ENCODE data around the gene PPM1A. TPM values are rescaled to one million over a fixed set of nuclear protein-coding genes. Genes with fewer than 3 reads are reported as not detected.

Gene PPM1A
- total and polyA plus RNA-seq, 8 donors, result 49.4 to 60.2 (median 54.9) TPM

DNA sequence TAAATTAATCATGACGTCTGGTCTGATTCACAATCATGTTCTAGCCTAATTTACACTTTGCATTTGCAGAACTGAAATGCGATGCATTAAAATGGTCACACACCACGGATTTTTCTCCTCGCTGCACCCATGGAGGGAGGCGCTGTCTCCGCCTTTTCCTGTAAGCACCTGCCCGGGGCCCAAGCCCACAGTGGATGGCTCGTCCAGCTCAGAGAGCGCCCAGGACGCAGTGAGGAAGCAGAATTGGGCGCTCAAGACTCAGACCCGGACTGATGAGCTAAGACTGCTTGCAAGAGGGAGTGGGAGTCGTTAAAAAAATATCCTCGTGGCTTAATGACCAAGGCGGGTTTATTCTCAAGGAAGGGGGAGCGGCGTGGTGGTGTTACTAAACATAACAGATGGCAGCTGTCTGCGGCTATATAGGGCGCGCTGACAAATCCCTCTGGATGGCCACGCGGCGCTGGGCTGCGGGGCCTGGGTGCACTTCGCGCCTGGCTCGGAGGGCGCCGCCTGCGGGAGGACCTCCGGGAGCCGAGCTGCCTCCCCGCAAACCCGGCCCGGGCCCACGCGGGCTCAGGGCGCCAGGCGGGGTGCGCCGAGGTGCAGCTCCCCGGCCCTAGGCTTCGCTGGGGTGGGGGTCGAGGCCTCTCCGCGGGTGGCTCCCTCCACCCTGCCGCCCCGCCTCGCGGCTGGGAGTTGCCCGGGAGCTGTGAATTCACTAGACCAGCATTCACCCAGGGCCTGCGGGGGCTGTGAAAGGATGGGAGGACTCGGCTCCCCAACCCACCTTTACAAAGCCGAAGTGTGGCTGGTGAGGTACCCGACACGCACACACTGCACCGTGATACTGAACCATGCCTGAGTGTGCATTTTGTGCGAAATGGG is 78.7 kb downstream of the PPM1A start:
- Histone ChIP-seq H3K9me3 (no peaks in the 10 kb centered on the region), H3K27me3 (peaks cover 19 to 44% of the 10 kb centered on the region in 2 donors), H3K4me3 (peak overlapping the region; percentile 19 to 24), H3K4me1 (peaks cover 0 to 7% of the 10 kb centered on the region in 2 donors), H3K36me3 (no peaks in the 10 kb centered on the region), H3K27ac (no peak overlapping the region)
- intact Hi-C loops (cut with DNase I), result no loop called here
- DNase-seq (peak in 3 of 4 donors; percentile 36 to 79 (median 53)), ATAC-seq (peak; percentile 63)
- TF ChIP-seq, protein P1, sequence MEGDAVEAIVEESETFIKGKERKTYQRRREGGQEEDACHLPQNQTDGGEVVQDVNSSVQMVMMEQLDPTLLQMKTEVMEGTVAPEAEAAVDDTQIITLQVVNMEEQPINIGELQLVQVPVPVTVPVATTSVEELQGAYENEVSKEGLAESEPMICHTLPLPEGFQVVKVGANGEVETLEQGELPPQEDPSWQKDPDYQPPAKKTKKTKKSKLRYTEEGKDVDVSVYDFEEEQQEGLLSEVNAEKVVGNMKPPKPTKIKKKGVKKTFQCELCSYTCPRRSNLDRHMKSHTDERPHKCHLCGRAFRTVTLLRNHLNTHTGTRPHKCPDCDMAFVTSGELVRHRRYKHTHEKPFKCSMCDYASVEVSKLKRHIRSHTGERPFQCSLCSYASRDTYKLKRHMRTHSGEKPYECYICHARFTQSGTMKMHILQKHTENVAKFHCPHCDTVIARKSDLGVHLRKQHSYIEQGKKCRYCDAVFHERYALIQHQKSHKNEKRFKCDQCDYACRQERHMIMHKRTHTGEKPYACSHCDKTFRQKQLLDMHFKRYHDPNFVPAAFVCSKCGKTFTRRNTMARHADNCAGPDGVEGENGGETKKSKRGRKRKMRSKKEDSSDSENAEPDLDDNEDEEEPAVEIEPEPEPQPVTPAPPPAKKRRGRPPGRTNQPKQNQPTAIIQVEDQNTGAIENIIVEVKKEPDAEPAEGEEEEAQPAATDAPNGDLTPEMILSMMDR (IDR thresholded peaks at IDR 0.05), result no peak

- TF ChIP-seq, protein P1 (IDR thresholded peaks at IDR 0.05), result no peak
- Histone ChIP-seq H3K4me3 (no peak overlapping the region), H3K27me3 (peaks cover 19 to 52% of the 10 kb centered on the region in 2 donors), H3K27ac (no peak overlapping the region), H3K36me3 (no peaks in the 10 kb centered on the region), H3K4me1 (peaks cover 0 to 7% of the 10 kb centered on the region in 2 donors), H3K9me3 (no peaks in the 10 kb centered on the region)
- no peak for DNase-seq
- intact Hi-C loops (cut with DNase I), result no loop called here
- no peak for ATAC-seq
Measured at GRCh38 chr14:60328583-60328982, 79.6 kb downstream of the PPM1A start.

DNA sequence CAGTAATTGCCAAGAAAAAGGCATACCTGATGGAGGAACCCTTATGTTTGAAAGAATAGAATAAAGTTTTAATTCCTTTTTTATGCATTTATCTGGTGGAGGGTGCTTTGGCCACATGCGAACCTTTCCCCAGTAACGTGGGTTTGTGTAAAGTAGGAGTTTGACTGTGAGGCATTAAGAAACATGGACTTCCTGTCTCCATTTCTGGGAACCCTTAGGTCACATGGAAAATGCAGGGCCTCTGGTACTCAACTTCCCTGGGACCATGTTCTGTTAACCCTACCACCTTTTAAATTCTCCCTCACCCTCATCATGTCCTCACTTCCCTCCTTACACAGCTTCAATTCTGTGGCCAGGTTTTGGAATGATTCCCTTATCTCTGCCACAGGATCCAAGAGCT is 80.3 kb downstream of the PPM1A start:
- Histone ChIP-seq H3K4me1 (peaks cover 0 to 7% of the 10 kb centered on the region in 2 donors), H3K9me3 (no peaks in the 10 kb centered on the region), H3K27ac (no peak overlapping the region), H3K27me3 (peaks cover 19 to 59% of the 10 kb centered on the region in 2 donors), H3K4me3 (no peak overlapping the region), H3K36me3 (no peaks in the 10 kb centered on the region)
- intact Hi-C loops (cut with DNase I), result no loop called here
- DNase-seq, result no peak
- TF ChIP-seq, protein P1 (IDR thresholded peaks at IDR 0.05), result no peak
- no peak for ATAC-seq

GRCh38 chr14:60331201-60332045 is 82.4 kb downstream of the PPM1A start:
- H3K27ac ChIP-seq, result no peak overlapping the region
- TF ChIP-seq, protein P1 (IDR thresholded peaks at IDR 0.05), result peak; percentile 82 to 87
- H3K36me3 ChIP-seq, result no peaks in the 10 kb centered on the region
- H3K27me3 ChIP-seq, result peaks cover 19 to 54% of the 10 kb centered on the region in 2 donors
- H3K4me3 ChIP-seq, result peak overlapping the region; percentile 14 to 41
- peaks cover 0 to 7% of the 10 kb centered on the region in 2 donors for H3K4me1 ChIP-seq
- DNase-seq (peak; percentile 64 to 83 (median 72)), ATAC-seq (peak; percentile 85)
- H3K9me3 ChIP-seq, result no peaks in the 10 kb centered on the region
- intact Hi-C loops (cut with DNase I), result no loop called here

DNA sequence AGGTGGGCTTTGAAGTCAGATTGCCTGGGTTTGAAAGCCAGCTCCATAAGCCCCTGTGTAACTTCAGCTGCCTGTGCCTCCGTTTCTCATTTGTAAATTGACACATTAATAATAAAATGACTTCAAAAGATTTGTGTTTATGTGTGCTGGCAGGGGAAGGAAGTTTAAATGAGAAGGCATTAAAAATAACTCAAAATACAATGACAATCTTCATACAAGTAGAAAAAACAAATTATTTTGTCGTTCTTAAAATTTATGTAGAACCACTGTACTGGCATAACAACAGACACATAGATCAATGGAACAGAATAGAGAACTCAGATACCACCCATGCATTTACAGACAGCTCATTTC is 83.0 kb downstream of the PPM1A start:
- H3K27ac ChIP-seq, result no peak overlapping the region
- no peaks in the 10 kb centered on the region for H3K36me3 ChIP-seq
- H3K9me3 ChIP-seq, result no peaks in the 10 kb centered on the region
- H3K4me3 ChIP-seq, result peak overlapping the region in 1 of 2 donors; percentile 41
- H3K4me1 ChIP-seq, result peaks cover 0 to 7% of the 10 kb centered on the region in 2 donors
- H3K27me3 ChIP-seq, result peaks cover 16 to 48% of the 10 kb centered on the region in 2 donors
- TF ChIP-seq, protein P1 (IDR thresholded peaks at IDR 0.05), result no peak
- intact Hi-C loops (cut with DNase I), result no loop called here
- no peak for DNase-seq
- no peak for ATAC-seq

Measured in left lung (tissue), 10 donors.